NCI-H345 (cell line): Measurements from ENCODE around the gene JMJD8.

ENCODE experiments used
- DNase-seq: peaks from one replicate; lab custom pipeline; 2025; lab: John Stamatoyannopoulos, UW

Gene JMJD8

GRCh38 chr16:684071-684794 is at the start of gene JMJD8:
TSS of gene JMJD8 (minus strand) at chr16:684334. CDS start at chr16:684319, 15 bp downstream.
- DNase-seq = peak; percentile 98

- DNase-seq = no peak
These were observed 49.5 kb upstream of the JMJD8 start for GRCh38 chr16:733382-734207.

- no peak for DNase-seq
These were observed 48.8 kb upstream of the JMJD8 start for GRCh38 chr16:732936-733335.

GRCh38 chr16:732332-732731 is 48.2 kb upstream of the JMJD8 start:
- no peak for DNase-seq

GRCh38 chr16:730666-731509 is 46.8 kb upstream of the JMJD8 start:
- DNase-seq = no peak

GRCh38 chr16:729768-730665 is 45.9 kb upstream of the JMJD8 start:
- no peak for DNase-seq

- no peak for DNase-seq
These were observed 45.0 kb upstream of the JMJD8 start for GRCh38 chr16:728890-729744.

- peak; percentile 66 for DNase-seq
These were observed 44.2 kb upstream of the JMJD8 start for GRCh38 chr16:728131-728889.

- no peak for DNase-seq
These were observed 43.3 kb upstream of the JMJD8 start for GRCh38 chr16:727291-727977.

GRCh38 chr16:726438-727290 is 42.5 kb upstream of the JMJD8 start, which contains the start of the genes CCDC78 and HAGHL:
TSS of gene CCDC78 (minus strand) at chr16:726443. CDS start at chr16:726367, 76 bp downstream.
TSS of gene HAGHL (plus strand) at chr16:727106. CDS start at chr16:727510, 404 bp downstream.
- peak; percentile 57 for DNase-seq

GRCh38 chr16:726188-726437 is 42.0 kb upstream of the JMJD8 start:
- no peak for DNase-seq

GRCh38 chr16:725463-726187 is 41.5 kb upstream of the JMJD8 start:
- peak; percentile 31 for DNase-seq

- DNase-seq = no peak
These were observed 40.9 kb upstream of the JMJD8 start for GRCh38 chr16:725041-725376.

- no peak for DNase-seq
These were observed 40.3 kb upstream of the JMJD8 start for GRCh38 chr16:724188-725040.

- no peak for DNase-seq
These were observed 39.6 kb upstream of the JMJD8 start for GRCh38 chr16:723695-724094.

- no peak for DNase-seq
These were observed 38.9 kb upstream of the JMJD8 start for GRCh38 chr16:722835-723633.
